NCI-H128 (cell line): ENCODE measurements around the gene PBX2.

ENCODE experiments used
- DNase-seq: peaks from one replicate; lab custom pipeline; 2025; ENCODE audit not compliant: unreplicated experiment; lab: John Stamatoyannopoulos, UW

PBX2 gene

GRCh38 chr6:32175322-32175710, 14.7 kb downstream of the PBX2 start:
- no peak for DNase-seq

GRCh38 chr6:32174416-32174815, 15.6 kb downstream of the PBX2 start:
- DNase-seq, result no peak

- no peak for DNase-seq
Measured at GRCh38 chr6:32173051-32173727, 16.8 kb downstream of the PBX2 start.

- no peak for DNase-seq
Measured at GRCh38 chr6:32171234-32171633, 18.8 kb downstream of the PBX2 start.

GRCh38 chr6:32170294-32170693, 19.7 kb downstream of the PBX2 start:
- no peak for DNase-seq

GRCh38 chr6:32168807-32169591, 21.0 kb downstream of the PBX2 start:
- no peak for DNase-seq

GRCh38 chr6:32168350-32168749, 21.7 kb downstream of the PBX2 start:
- DNase-seq, result no peak

- no peak for DNase-seq
Measured at GRCh38 chr6:32167761-32168262, 22.2 kb downstream of the PBX2 start.

GRCh38 chr6:32167154-32167760, 22.7 kb downstream of the PBX2 start:
- no peak for DNase-seq

- DNase-seq, result no peak
Measured at GRCh38 chr6:32166411-32167061, 23.5 kb downstream of the PBX2 start.

- DNase-seq, result no peak
Measured at GRCh38 chr6:32164295-32164694, 25.7 kb downstream of the PBX2 start, which contains the start of gene EGFL8. TSS of gene EGFL8 (plus strand) at chr6:32164595. CDS start at chr6:32166166, 1,571 bp downstream.

- no peak for DNase-seq
Measured at GRCh38 chr6:32163559-32164258, 26.3 kb downstream of the PBX2 start.

- no peak for DNase-seq
Measured at GRCh38 chr6:32158052-32158451, 31.9 kb downstream of the PBX2 start.

GRCh38 chr6:32156891-32157290, 33.1 kb downstream of the PBX2 start:
- no peak for DNase-seq

- DNase-seq, result peak; percentile 41
Measured at GRCh38 chr6:32154514-32155161, 35.4 kb downstream of the PBX2 start.

- peak; percentile 46 for DNase-seq
Measured at GRCh38 chr6:32153564-32154513, 36.2 kb downstream of the PBX2 start, which contains the start of gene PPT2. TSS of gene PPT2 (plus strand) at chr6:32154141. CDS start at chr6:32154595, 454 bp downstream.

- DNase-seq, result no peak
Measured at GRCh38 chr6:32152769-32153563, 37.0 kb downstream of the PBX2 start.
